ENCODE measurements around the gene SLC7A10.
"Not testable (repeated sequence)": the region's sequence is repeated elsewhere in the genome, so short reads cannot be mapped to it uniquely, and the experiment has no call there.

SLC7A10 gene

GRCh38 chr19:33212436-33213172 lies 13.0 kb downstream of the SLC7A10 start:
- Histone ChIP-seq H3K27ac (no peak overlapping the region), H3K9me3 (no peaks in the 10 kb centered on the region), H3K36me3 (peaks cover 0 to 3% (median 0%) of the 10 kb centered on the region in 3 donors), H3K4me1 (no peaks in the 10 kb centered on the region), H3K27me3 (peaks cover 0 to 12% of the 10 kb centered on the region in 2 donors), H3K4me3 (no peak overlapping the region)
- no peak for TF ChIP-seq CTCF (IDR thresholded peaks at IDR 0.05)
- intact Hi-C loops (cut with DNase I; ENCODE audit: low total_unique reads): no loop called here
- no peak for DNase-seq

- Histone ChIP-seq H3K9me3 (no peaks in the 10 kb centered on the region), H3K27ac (no peak overlapping the region), H3K4me3 (no peak overlapping the region), H3K27me3 (peaks cover 0 to 9% of the 10 kb centered on the region in 2 donors), H3K36me3 (peaks cover 0 to 10% (median 6%) of the 10 kb centered on the region in 3 donors), H3K4me1 (no peaks in the 10 kb centered on the region)
- intact Hi-C loops (cut with DNase I; ENCODE audit: low total_unique reads): no loop called here
- no peak for DNase-seq
- no peak for TF ChIP-seq CTCF (IDR thresholded peaks at IDR 0.05)
Measured at GRCh38 chr19:33211794-33212435, 13.7 kb downstream of the SLC7A10 start.

- Histone ChIP-seq H3K27ac (no peak overlapping the region), H3K4me3 (no peak overlapping the region), H3K4me1 (no peaks in the 10 kb centered on the region), H3K27me3 (no peaks in the 10 kb centered on the region), H3K36me3 (peaks cover 0 to 25% (median 20%) of the 10 kb centered on the region in 3 donors), H3K9me3 (no peaks in the 10 kb centered on the region)
- DNase-seq: no peak
- intact Hi-C loops (cut with DNase I; ENCODE audit: low total_unique reads): no loop called here
- TF ChIP-seq CTCF (IDR thresholded peaks at IDR 0.05): no peak
Measured at GRCh38 chr19:33210266-33210940, 15.2 kb downstream of the SLC7A10 start.

GRCh38 chr19:33209850-33210230 lies 15.8 kb downstream of the SLC7A10 start:
- DNase-seq; H3K4me3 ChIP-seq; H3K9me3 ChIP-seq; intact Hi-C loops (cut with DNase I; ENCODE audit: low total_unique reads); H3K4me1 ChIP-seq; H3K27ac ChIP-seq; H3K27me3 ChIP-seq: not testable (repeated sequence)
- peaks cover 0 to 31% (median 26%) of the 10 kb centered on the region in 3 donors for H3K36me3 ChIP-seq

GRCh38 chr19:33208904-33209849 lies 16.5 kb downstream of the SLC7A10 start:
- TF ChIP-seq CTCF (IDR thresholded peaks at IDR 0.05): no peak
- Histone ChIP-seq H3K9me3 (no peaks in the 10 kb centered on the region), H3K36me3 (peaks cover 0 to 38% (median 30%) of the 10 kb centered on the region in 3 donors), H3K4me3 (no peak overlapping the region), H3K27me3 (no peaks in the 10 kb centered on the region), H3K27ac (no peak overlapping the region), H3K4me1 (no peaks in the 10 kb centered on the region)
- intact Hi-C loops (cut with DNase I; ENCODE audit: low total_unique reads): no loop called here
- no peak for DNase-seq
